Loucy (cell line): ENCODE measurements around the gene ZNF609.

Source experiments
- EZH2phosphoT487 ChIP-seq: fragments of 200-600 bp; IDR thresholded peaks from 2 replicates; pipeline ENCODE4 v1.6.1; 2018; ENCODE audit warnings: antibody characterized with exemption, mild to moderate bottlenecking, moderate library complexity, borderline replicate concordance
- TF ChIP-seq, protein P1 (sequence below): fragments of 200-600 bp; sonication (generic); conservative IDR thresholded peaks from 2 replicates; pipeline ENCODE4 v1.5.1; 2014; ENCODE audit warnings: mild to moderate bottlenecking, antibody characterized with exemption, low read length

DNA sequence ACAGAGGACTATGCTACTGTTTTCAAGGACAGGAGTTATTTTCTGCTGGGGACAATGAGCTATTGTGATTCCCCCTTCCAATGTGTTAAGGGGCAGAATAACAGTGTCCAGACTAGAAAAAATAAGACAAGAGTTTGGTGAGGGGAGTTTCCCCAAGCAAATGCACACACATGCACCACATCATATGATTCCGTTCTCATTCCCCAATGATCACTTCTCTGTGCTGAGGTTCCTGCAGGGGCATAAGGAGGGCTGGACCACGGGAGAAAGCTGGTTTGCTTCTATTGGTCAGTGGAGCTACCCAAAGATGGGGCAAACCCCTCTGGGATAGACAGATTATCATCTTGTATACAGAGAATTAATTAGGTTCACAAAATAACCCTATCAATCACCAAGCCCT, 234.4 kb downstream of the ZNF609 start:
- TF ChIP-seq, protein P1, sequence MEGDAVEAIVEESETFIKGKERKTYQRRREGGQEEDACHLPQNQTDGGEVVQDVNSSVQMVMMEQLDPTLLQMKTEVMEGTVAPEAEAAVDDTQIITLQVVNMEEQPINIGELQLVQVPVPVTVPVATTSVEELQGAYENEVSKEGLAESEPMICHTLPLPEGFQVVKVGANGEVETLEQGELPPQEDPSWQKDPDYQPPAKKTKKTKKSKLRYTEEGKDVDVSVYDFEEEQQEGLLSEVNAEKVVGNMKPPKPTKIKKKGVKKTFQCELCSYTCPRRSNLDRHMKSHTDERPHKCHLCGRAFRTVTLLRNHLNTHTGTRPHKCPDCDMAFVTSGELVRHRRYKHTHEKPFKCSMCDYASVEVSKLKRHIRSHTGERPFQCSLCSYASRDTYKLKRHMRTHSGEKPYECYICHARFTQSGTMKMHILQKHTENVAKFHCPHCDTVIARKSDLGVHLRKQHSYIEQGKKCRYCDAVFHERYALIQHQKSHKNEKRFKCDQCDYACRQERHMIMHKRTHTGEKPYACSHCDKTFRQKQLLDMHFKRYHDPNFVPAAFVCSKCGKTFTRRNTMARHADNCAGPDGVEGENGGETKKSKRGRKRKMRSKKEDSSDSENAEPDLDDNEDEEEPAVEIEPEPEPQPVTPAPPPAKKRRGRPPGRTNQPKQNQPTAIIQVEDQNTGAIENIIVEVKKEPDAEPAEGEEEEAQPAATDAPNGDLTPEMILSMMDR, result no peak
- TF ChIP-seq EZH2phosphoT487, result no peak
